Fibroblast of lung (primary cell): ENCODE measurements around the gene OAF. TPM values are rescaled to one million over a fixed set of nuclear protein-coding genes. Genes with fewer than 3 reads are reported as not detected.

Experiments
- DNase-seq, 2 donors: peaks; one replicate each; pipeline versions ENCODE4 v3.0.0 to v3.0.0-alpha.2; 2010; ENCODE audit warnings: low read depth in 2 of 2
- H2AFZ ChIP-seq: 2 replicates; pipeline ENCODE4 v1.5.1; 2012; ENCODE audit warnings: low read length, control low read depth, inconsistent platforms
- H3K27ac ChIP-seq: 2 replicates; pipeline ENCODE4 v1.5.1; 2011; ENCODE audit warnings: low read length, control low read depth; ENCODE audit not compliant: insufficient read depth
- H3K27me3 ChIP-seq: 2 replicates; pipeline ENCODE4 v1.5.1; 2011; ENCODE audit warnings: mild to moderate bottlenecking, low read length; ENCODE audit not compliant: control insufficient read depth, insufficient read depth
- H3K36me3 ChIP-seq: 2 replicates; pipeline ENCODE4 v1.5.1; 2011; ENCODE audit warnings: low read length; ENCODE audit not compliant: control insufficient read depth, insufficient read depth
- H3K4me1 ChIP-seq: 2 replicates; pipeline ENCODE4 v1.5.1; 2011; ENCODE audit warnings: low read length; ENCODE audit not compliant: control insufficient read depth, insufficient read depth; ENCODE audit errors: extremely low read depth
- H3K4me2 ChIP-seq: 2 replicates; pipeline ENCODE4 v1.5.1; 2011; ENCODE audit warnings: low read length, control low read depth; ENCODE audit not compliant: insufficient read depth; ENCODE audit errors: extremely low read depth
- H3K4me3 ChIP-seq, 4 experiments: fragments of 200-600 bp in 1 of 4; sonication (generic) in 1 of 4; replicated peaks in 1 of 4; 2 replicates each; pipeline ENCODE4 v1.5.1; 2011 to 2016; ENCODE audit warnings: low read length in 4 of 4, low read depth in 3 of 4, mild to moderate bottlenecking in 3 of 4, control low read depth in 2 of 4, inconsistent platforms in 1 of 4, mixed read lengths in 1 of 4; ENCODE audit not compliant: insufficient read depth in 1 of 4; ENCODE audit errors: control extremely low read depth in 1 of 4
- H3K79me2 ChIP-seq: 2 replicates; pipeline ENCODE4 v1.5.1; 2012; ENCODE audit warnings: mild to moderate bottlenecking, low read length, inconsistent platforms; ENCODE audit not compliant: control insufficient read depth, insufficient read depth
- H3K9ac ChIP-seq: 2 replicates; pipeline ENCODE4 v1.5.1; 2011; ENCODE audit warnings: mild to moderate bottlenecking, low read length, control low read depth; ENCODE audit not compliant: insufficient read depth
- H3K9me3 ChIP-seq: 2 replicates; pipeline ENCODE4 v1.5.1; 2012; ENCODE audit warnings: low read depth, low read length; ENCODE audit not compliant: control insufficient read depth, insufficient read depth
- H4K20me1 ChIP-seq: 2 replicates; pipeline ENCODE4 v1.5.1; 2011; ENCODE audit warnings: low read length; ENCODE audit not compliant: control insufficient read depth, insufficient read depth; ENCODE audit errors: extremely low read depth
- EZH2 ChIP-seq: IDR thresholded peaks from 2 replicates; pipeline ENCODE4 v1.5.1; 2012; ENCODE audit warnings: low read length, control low read depth, mild to moderate bottlenecking; ENCODE audit errors: missing control alignments
- polyA plus RNA-seq, 2 donors: library from polyadenylated mRNA; depleted of rRNA in 1 of 2; stranded (reverse) in 1 of 2; unstranded in 1 of 2; fragments of >200 nt; gene quantifications; 2 replicates each; pipeline ENCODE4 v1.2.1, GENCODE V29; 2011 to 2012; ENCODE audit warnings: missing spikeins in 1 of 2
- total RNA-seq: library from RNA; depleted of rRNA; stranded (reverse); fragments of >200 nt; gene quantifications from 2 replicates; pipeline ENCODE4 v1.2.1, GENCODE V29; 2014
- TF ChIP-seq, protein P1 (sequence below), 2 donors: IDR thresholded peaks in 1 of 2; conservative IDR thresholded peaks in 1 of 2; 1 replicate in 1 of 2; 2 replicates in 1 of 2; pipeline ENCODE4 v1.5.1; 2011 to 2012; ENCODE audit warnings: low read length in 2 of 2, control low read depth in 1 of 2, inconsistent platforms in 1 of 2, low read depth in 1 of 2, mild to moderate bottlenecking in 1 of 2

Gene OAF
- total and polyA plus RNA-seq, 2 donors (not counting 1 experiment from before 2014, with no cell fraction given) = 20.0 to 22.7 TPM

GRCh38 chr11:120256779-120257178 lies 45.9 kb downstream of the OAF start:
- peaks cover 25% of the 10 kb centered on the region for H3K27me3 ChIP-seq
- H3K4me2 ChIP-seq = no peak overlapping the region
- H3K4me3 ChIP-seq = no peak overlapping the region
- H4K20me1 ChIP-seq = no peaks in the 10 kb centered on the region
- H2AFZ ChIP-seq = no peak overlapping the region
- H3K4me1 ChIP-seq = no peaks in the 10 kb centered on the region
- no peaks in the 10 kb centered on the region for H3K79me2 ChIP-seq
- H3K27ac ChIP-seq = no peak overlapping the region
- no peaks in the 10 kb centered on the region for H3K36me3 ChIP-seq
- TF ChIP-seq, protein P1, sequence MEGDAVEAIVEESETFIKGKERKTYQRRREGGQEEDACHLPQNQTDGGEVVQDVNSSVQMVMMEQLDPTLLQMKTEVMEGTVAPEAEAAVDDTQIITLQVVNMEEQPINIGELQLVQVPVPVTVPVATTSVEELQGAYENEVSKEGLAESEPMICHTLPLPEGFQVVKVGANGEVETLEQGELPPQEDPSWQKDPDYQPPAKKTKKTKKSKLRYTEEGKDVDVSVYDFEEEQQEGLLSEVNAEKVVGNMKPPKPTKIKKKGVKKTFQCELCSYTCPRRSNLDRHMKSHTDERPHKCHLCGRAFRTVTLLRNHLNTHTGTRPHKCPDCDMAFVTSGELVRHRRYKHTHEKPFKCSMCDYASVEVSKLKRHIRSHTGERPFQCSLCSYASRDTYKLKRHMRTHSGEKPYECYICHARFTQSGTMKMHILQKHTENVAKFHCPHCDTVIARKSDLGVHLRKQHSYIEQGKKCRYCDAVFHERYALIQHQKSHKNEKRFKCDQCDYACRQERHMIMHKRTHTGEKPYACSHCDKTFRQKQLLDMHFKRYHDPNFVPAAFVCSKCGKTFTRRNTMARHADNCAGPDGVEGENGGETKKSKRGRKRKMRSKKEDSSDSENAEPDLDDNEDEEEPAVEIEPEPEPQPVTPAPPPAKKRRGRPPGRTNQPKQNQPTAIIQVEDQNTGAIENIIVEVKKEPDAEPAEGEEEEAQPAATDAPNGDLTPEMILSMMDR (conservative IDR thresholded peaks at IDR 0.05 in 1 of 2, IDR thresholded peaks at IDR 0.05 in 1 of 2; ENCODE audit: low read depth in 1 of 2, low read length in 2 of 2) = no peak
- no peak for TF ChIP-seq EZH2
- no peak for DNase-seq
- H3K9me3 ChIP-seq = no peaks in the 10 kb centered on the region
- no peak overlapping the region for H3K9ac ChIP-seq

GRCh38 chr11:120257346-120257745 lies 46.5 kb downstream of the OAF start:
- no peaks in the 10 kb centered on the region for H3K79me2 ChIP-seq
- no peak overlapping the region for H3K4me2 ChIP-seq
- no peaks in the 10 kb centered on the region for H3K36me3 ChIP-seq
- DNase-seq = no peak
- H3K27ac ChIP-seq = no peak overlapping the region
- TF ChIP-seq, protein P1 (conservative IDR thresholded peaks at IDR 0.05 in 1 of 2, IDR thresholded peaks at IDR 0.05 in 1 of 2; ENCODE audit: low read depth in 1 of 2, low read length in 2 of 2) = no peak
- TF ChIP-seq EZH2 = no peak
- H3K4me1 ChIP-seq = no peaks in the 10 kb centered on the region
- H3K4me3 ChIP-seq = no peak overlapping the region
- no peak overlapping the region for H2AFZ ChIP-seq
- no peaks in the 10 kb centered on the region for H3K9me3 ChIP-seq
- no peaks in the 10 kb centered on the region for H4K20me1 ChIP-seq
- peaks cover 26% of the 10 kb centered on the region for H3K27me3 ChIP-seq
- H3K9ac ChIP-seq = no peak overlapping the region

DNA sequence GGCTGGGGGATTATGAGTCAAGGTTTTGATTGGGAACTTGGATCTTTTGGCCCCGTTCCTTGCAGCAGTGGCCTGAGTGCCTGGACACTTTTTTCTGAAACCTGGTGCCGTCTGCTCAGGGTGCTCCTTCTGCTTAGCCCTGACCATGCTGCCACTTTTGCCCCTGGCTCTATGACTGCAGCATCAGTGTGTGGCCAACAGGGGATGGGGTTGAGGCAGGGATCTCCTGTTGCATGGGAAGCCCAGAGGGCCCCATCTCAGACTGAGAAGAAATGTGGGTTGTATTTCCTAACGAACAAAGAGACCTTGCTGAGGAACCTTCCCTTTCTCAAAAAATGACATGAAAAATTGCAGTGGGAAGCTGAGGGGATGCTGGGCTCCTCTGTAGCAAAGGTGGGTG lies 47.8 kb downstream of the OAF start:
- no peaks in the 10 kb centered on the region for H3K9me3 ChIP-seq
- no peaks in the 10 kb centered on the region for H3K36me3 ChIP-seq
- no peaks in the 10 kb centered on the region for H4K20me1 ChIP-seq
- no peak overlapping the region for H2AFZ ChIP-seq
- no peak overlapping the region for H3K4me2 ChIP-seq
- peaks cover 30% of the 10 kb centered on the region for H3K27me3 ChIP-seq
- no peak for TF ChIP-seq EZH2
- TF ChIP-seq, protein P1 (conservative IDR thresholded peaks at IDR 0.05 in 1 of 2, IDR thresholded peaks at IDR 0.05 in 1 of 2; ENCODE audit: low read depth in 1 of 2, low read length in 2 of 2) = no peak
- H3K9ac ChIP-seq = no peak overlapping the region
- H3K79me2 ChIP-seq = no peaks in the 10 kb centered on the region
- no peak overlapping the region for H3K4me3 ChIP-seq
- H3K27ac ChIP-seq = no peak overlapping the region
- H3K4me1 ChIP-seq = no peaks in the 10 kb centered on the region
- no peak for DNase-seq
